NCI-H1694 (cell line): Measurements from ENCODE around the gene ATE1.

ENCODE experiments used
- DNase-seq: peaks from one replicate; lab custom pipeline; 2025; lab: John Stamatoyannopoulos, UW

ATE1 gene

DNA sequence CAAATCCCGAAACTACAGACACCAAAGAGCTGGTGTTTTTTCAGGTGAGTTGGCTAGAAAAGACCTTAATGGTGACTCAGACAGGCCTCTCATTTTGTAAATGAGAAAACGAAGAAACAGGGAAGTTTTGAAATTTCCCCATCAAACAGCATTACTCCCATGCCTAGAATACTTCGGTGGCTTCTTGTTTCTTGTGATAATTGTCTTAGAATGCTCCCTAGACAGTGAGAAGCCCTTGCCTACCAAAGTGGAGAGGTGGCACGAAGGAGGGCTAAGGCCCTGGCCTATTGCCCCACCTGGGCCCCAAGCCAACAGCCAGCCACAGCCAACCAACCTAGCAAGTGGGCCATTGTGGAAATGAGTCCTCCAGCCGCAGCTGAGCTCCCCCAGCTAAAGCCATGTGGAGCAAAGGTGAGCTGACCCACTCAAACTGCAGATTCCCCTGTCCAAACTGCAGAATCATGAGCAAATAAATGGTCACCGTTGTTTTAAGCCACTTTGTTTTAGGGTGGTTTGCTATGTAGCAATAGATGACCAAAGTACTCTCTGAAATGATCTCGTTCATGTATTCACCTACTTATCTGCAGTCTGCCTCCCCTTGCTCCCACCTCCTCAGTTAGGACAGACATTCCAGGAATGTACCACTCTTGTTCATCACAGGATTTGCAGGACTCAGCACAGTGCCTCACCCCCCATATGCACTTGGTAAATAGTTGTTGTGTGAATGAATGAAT lies 231.9 kb downstream of the ATE1 start:
- DNase-seq = no peak

DNA sequence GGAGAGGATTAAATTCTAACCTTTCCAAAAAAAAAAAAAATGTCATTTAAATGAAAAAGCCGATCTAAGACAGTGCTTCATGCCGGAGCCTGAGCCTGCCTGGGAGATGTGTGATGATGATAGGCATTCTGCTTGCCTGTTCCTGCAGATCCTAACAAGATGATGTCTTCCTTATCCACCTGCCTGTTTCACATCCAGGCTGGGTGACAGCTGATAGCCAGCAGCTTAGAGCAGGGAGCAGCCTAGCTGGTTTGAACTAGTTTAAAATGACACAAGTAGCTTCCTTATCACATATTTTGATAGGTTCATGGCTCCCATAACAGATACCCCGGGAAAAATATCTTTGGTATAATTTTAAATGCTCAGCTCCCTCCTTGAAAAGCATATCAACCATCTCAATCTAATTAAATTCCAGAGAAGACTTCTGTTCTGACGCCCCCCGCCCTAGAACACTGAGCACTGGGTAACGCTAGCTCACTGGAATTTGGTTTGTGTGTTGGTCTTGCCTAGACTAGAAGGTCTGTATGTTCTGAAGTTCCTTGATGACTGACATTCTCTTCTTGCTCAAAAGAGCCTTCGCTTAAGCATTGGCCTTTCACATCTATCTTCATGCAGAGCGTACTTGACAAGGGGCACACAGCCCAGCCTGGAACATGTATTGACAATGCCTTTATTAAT lies 232.7 kb downstream of the ATE1 start:
- DNase-seq = no peak

DNA sequence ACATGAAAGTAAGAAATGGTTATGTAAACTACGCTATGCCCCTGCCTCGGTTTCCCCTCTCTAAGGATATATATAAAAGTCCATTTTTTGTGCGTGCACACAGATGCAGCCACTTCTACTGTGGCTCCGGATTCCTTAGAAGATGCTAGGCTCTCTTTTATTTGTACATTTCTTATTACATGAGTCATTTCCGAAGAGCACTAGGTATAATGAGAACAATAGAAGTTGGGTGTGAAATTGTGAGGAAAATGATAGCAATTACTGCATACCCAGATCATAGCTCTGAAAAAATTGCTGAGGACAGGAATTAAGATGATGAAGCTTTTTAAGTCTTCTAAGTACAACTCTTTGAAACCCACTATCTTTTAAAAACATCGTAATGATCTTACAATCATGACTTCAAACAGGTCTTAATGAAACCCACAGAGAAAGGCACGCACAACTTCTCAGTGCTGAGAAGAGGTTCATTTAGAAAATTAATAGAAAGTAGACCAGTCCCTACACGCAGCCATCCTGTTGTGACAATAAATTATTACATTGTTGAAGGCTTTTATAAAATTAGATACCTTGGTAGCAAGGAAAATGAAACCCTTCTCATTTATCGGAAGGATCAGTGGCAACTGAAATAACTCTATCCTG lies 233.4 kb downstream of the ATE1 start:
- DNase-seq = no peak

DNA sequence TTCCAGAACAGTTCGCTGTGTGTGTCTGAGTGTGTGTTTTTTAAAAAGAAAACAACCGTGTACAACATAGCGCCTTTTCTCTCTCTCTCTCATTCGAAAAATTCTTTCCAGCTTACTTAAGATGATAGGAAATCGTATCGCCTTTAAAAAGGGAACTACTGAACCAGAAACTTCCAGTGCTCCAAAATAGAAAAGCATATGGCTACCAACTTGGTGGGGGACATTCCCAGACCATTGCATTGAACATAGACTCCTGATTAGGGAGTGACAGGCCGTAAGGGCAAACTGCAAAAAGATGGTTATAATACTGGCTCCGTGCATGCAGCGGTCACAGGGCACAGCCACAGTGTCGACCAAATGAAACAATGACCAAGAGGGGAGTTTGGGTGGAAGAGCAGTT lies 235.2 kb downstream of the ATE1 start:
- DNase-seq = no peak

DNA sequence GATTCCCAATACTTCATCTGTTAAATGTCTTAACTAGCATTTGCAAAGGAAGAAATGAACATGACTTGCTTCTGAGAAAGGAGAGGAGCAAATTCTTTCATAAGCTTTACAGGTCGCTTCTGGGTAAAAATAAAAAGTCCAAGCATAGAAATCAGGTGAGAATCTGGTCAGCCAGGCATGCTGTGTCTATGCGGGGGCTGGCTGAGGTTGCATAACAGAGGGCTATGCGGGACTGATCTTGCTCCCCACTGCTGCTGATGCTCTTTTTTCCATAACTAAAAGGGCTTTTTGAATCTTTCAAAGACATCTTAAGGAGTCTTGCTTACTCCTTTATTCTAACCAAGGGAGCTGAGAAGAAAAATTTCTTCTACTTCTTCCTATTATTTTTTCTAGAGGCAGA lies 236.9 kb downstream of the ATE1 start:
- no peak for DNase-seq
